ENCODE data around the gene CHD3.
"Not testable (repeated sequence)": the region's sequence is repeated elsewhere in the genome, so short reads cannot be mapped to it uniquely, and the experiment has no call there.

The CHD3 gene

GRCh38 chr17:7940034-7940433 is 51.4 kb downstream of the CHD3 start:
- DNase-seq = no peak

- DNase-seq = no peak
Measured at GRCh38 chr17:7940743-7941142, 52.2 kb downstream of the CHD3 start.

GRCh38 chr17:7943291-7943690 is 54.7 kb downstream of the CHD3 start:
- no peak for DNase-seq

GRCh38 chr17:7944326-7944725 is 55.7 kb downstream of the CHD3 start:
- no peak for DNase-seq

GRCh38 chr17:7945651-7946050 is 57.1 kb downstream of the CHD3 start:
- DNase-seq = no peak

- no peak for DNase-seq
Measured at GRCh38 chr17:7946441-7946840, 57.9 kb downstream of the CHD3 start.

GRCh38 chr17:7947651-7948050 is 59.1 kb downstream of the CHD3 start:
- no peak for DNase-seq

GRCh38 chr17:7950578-7950977 is 62.0 kb downstream of the CHD3 start:
- DNase-seq = no peak

GRCh38 chr17:7951143-7951792 is 62.7 kb downstream of the CHD3 start:
- DNase-seq = no peak

GRCh38 chr17:7953266-7953665 is 64.7 kb downstream of the CHD3 start:
- DNase-seq = not testable (repeated sequence)

GRCh38 chr17:7955414-7956227 is 67.0 kb downstream of the CHD3 start:
- DNase-seq = no peak

- DNase-seq = no peak
Measured at GRCh38 chr17:7956228-7956965, 67.8 kb downstream of the CHD3 start.

- no peak for DNase-seq
Measured at GRCh38 chr17:7959503-7960253, 71.1 kb downstream of the CHD3 start.

GRCh38 chr17:7961421-7961820 is 72.8 kb downstream of the CHD3 start:
- no peak for DNase-seq

Measured in SIG-M5 (cell line).